HG02885 (cell line): ENCODE measurements around the gene NTNG2.
"Not testable (repeated sequence)": the region's sequence is repeated elsewhere in the genome, so short reads cannot be mapped to it uniquely, and the experiment has no call there.

Experiments used
- ATAC-seq: cut with Tn5 transposase; IDR thresholded peaks from one replicate; pipeline ENCODE4 v1.9.1; 2021; ENCODE audit warnings: mild to moderate bottlenecking; ENCODE audit not compliant: unreplicated experiment, poor library complexity

The NTNG2 gene

DNA sequence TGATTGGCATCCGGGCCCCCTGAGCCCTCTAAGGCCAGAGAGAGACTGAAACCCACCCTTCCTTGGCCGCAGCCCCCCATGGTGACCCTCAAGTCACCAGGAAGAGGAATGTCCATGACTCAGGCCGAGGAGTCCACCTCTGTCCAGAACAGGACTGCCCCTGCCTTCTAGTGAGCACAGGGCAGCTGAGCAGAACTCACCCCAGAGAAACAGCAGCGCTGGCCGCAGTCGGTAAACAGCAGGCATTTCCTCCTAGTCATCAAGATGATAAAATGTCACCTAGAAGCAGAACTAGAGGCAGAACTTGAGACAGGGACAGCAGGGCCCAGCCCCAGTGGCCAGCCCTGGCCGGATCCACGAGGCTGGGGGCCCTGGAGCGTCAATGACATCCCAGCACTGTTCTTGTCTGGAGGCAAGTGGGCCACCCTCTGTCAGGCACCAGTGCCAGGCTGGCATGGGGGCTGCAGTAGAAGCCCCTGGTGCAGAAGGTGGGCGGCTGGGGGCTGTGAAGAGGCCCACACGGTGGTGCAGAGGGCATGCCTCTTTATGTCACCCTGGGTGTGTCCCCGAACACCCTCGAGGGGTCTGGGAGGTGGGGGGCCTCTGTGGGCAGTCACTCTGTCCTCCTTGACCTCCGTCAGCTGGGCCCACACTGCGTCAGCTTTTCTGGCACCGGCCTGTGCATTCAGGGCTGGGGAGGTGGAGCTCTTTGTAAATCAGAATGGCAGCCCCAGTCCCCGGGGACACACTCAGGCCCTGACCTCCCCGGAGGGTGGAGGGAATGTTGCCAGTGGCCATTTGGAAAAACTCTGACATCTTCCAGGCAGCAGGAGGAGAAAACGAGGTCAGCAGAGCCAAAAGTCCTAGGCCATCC, 83.0 kb downstream of the NTNG2 start:
- ATAC-seq = no peak

DNA sequence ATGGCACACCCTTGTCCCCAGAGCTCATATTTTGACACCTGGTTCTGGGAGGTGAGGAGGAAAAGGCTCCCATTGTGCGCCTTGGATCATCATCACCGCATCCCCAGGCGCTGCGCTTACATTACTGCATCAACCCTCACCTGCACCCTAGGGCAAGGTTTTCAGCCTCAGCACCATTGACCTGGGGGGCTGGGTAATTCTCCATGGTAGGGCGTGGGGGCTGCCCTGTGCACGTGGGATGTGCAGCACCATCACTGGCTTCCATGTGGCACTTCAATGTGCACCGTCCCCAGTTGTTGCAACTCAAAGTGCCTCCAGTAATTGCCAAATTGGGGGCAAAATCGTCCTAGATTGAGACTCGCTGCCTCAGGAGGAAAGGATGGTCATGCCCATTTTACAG, 83.6 kb downstream of the NTNG2 start:
- ATAC-seq = no peak

DNA sequence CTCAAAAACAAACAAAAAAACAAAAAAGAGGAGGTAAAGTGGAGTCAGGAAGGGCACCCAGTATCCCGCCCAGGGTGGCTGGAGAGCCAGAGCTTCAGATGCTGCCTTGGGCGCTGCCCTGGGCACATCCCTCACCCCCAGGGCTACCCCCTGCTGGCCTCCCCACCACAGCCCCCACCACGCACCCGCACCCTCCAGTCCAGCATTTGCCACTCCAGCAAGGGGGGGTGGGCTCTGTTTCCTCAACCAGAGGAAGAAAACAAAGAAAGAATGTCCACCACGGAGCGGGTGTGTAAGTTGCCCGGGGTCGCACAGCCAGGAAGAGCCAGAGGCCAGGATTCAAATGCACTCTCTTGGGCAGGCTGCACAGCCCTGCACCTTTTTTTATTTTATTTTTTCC, 86.1 kb downstream of the NTNG2 start:
- ATAC-seq = no peak

DNA sequence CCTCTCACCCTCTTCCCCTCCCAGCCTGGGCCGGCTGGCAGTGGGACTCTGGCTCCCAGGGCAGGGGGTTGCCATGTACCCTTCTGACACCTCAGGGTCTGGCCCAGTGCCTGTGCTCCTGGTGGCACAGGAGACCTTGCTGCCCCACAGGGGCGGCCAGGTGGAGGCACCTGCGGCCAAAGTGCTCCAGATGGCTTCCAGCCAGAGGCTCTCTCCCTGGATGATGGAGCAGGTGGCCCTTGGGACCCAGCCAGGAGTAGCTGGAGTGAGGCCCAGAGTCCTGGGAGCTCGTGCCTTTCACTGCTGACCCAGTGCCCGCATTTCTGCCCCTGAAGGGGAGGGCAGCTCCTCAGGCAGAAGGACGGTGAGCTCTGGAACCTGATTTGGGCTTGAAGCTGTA, 87.3 kb downstream of the NTNG2 start:
- no peak for ATAC-seq

DNA sequence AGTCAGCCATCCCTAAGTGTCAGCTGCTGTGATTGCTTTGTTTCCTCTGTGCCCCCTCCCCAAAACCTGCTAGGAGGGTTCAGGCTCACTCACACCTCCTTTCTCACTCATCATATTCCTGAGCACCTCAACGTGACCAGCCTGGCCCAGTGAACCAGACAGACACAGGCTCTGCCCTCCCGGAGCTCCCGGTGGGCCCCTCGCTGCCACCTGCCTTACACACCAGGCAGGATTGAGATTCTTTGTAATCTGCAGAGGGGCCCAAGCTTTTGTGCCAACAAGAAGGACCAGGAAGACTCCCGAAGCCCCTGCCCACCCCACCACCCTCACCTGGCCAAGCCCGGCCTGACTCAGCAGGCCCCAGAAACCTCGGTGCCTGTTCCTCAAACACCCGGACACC, 87.8 kb downstream of the NTNG2 start:
- no peak for ATAC-seq

DNA sequence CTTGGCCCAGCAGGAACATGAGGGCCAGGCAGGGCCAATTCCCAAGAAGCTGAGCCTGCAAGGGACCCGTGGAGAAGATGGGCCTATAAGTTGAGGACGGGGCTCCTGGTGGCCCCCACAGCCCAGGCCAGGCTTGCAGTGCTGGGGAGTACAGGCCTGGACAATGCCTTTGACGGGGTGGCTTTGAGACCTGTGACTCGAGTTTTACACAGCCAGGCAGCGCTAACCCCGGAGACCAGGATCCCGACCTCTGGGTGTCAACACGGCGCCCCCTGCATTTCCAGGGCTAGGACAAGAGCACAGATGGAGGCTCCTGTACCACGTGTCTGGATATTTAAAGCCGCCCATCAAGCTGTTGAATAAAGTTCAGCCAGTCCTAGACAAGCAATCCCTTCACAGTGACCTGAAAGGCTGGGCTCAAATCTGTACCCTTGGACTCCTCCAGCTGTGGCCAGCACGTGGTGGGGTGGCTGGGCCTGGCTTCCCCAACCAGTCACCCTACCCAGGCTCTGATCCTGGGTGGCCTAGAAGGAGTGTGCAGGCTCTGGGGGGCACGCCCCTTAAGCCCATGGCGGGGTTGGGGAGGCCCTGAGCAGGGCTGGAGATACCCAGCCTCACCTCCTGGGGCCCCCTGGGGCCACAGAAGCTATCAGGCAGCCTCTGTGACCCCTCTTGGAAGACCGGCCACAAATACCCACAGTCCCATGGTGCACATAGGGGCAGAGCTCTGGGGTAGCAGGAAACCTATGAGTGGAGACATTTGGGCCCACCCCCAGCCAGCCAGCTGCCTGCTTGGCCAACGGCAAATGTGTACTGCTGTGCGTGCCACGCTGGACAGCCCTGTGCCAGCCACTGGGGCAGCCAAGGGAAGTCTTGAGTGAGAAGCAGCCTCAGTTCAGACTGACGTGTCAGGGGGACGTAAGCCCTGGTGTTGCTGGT, 88.7 kb downstream of the NTNG2 start:
- no peak for ATAC-seq

DNA sequence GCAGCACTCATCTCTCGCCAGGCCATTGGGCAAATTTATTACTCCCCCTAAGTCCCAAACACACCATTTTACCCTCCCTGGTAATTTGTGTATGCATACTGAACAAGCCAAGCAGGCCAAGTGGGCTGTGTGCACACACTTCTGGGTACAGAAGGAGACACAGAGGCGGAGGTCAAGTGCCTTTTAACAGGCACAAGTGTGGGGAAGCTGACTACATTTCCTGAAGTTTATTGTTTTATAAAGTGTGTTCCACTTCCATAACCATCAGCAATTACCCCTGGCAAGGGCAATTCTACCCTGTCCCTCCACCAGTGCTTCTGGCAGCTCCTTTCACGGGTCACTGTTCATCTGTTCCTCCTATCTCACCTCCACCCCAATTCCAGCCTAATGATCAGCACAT, 99.0 kb downstream of the NTNG2 start:
- no peak for ATAC-seq

DNA sequence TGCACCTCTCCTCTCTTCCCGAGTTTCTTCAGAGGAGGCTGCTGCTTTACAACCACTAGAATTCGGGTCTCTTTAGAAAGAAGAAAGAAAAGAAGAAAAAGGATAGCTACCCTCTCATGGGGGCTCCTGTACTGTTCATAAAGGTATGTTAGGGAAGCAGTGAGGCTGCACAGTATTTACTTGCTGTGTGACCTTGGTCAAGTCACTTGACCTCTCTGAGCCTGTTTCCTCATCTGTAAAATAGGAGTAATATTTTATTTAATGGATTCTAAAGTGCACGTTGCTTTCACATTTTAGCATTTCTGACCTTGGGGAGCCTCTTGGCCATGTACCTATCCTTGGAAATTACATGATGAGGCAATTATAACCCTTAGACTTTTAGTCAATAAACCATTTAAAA, 104.2 kb downstream of the NTNG2 start:
- ATAC-seq = no peak

DNA sequence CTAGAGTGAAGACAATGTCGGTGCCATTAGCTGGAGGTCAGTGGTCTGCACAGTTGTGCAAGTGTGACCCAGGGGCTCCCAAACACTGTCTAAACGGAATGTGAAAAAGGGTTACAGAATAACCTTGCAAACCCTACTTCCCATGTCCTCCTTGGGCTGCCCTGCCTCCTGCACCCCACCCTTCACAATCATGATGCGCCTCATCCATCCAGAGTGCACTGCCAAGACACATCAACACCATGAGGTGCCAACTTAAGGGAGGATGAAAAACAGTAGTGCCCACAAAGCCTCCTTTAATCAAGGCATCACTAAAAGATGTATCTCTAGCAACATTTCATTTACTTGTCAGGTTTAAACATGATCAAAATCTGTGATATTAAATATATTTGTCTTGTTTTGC, 105.8 kb downstream of the NTNG2 start:
- no peak for ATAC-seq

DNA sequence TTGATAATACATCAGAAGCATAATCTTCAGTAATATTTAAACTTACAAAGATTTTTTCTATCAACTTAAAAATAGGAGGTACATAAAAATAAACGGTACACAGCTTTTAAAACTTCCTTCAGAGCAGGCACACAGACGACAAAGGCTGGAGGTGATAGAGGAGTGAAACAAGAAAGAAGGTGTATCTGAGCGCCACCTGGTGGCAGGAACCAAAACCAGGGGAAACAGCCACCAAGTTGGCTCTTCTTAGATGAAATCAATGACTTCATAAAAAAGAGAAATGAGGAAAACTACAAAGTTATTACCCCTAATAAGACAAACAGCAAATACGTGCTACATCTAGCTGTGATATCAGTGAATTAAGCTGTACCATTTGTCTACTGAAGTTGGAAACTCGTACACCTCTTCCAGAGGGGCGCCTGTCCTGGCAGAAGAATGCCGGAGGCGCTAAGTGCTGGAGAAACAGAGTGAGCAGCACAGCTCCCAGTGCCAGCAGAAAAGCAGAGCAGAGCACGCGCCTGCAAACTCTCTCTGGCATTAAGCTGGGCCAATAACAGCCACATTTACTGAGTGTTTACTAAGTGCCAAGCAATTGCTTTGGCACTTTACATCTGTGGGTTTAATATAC, 107.0 kb downstream of the NTNG2 start:
- ATAC-seq = no peak

DNA sequence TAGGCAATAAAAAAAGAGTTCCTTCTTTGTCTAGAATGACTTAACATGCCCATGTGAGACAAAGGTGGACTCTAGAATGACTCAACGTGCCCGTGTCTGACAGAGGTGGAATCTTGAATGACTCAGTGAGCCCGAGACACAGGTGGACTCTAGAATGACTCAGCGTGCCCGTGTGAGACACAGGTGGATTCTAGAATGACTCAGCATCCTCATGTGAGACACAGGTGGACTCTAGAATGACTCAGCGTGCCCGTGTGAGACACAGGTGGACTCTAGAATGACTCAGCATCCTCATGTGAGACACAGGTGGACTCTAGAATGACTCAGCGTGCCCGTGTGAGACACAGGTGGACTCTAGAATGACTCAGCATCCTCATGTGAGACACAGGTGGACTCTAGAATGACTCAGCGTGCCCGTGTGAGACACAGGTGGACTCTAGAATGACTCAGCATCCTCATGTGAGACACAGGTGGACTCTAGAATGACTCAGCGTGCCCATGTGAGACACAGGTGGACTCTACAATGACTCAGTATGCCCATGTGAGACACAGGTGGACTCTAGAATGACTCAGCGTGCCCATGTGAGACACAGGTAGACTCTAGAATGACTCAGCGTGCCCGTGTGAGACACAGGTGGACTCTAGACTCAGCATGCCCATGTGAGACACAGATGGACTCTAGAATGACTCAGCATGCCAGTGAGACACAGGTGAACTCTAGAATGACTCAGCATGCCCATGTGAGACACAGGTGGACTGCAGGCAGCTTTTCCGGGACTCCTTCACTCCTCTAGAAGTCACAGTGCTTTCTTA, 108.1 kb downstream of the NTNG2 start:
- not testable (repeated sequence) for ATAC-seq

DNA sequence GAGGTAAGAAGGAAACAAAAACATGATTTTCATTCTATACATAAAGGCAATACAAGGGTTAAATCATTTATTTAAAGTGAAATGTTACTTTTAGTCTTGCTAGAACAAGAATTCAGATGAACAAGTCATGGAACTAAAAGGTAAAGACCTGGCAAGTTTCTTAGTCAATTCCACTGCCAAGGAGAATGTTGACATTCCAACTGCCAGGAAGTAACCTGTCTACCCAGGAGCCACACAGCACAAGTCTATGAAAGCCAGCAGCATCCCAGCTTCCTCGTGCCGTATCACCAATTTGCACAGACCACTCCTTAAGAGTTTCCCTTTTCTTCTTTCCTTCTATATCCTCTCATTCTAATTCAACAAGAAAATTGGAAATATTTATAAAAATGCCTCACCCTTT, 113.0 kb downstream of the NTNG2 start:
- ATAC-seq = no peak

DNA sequence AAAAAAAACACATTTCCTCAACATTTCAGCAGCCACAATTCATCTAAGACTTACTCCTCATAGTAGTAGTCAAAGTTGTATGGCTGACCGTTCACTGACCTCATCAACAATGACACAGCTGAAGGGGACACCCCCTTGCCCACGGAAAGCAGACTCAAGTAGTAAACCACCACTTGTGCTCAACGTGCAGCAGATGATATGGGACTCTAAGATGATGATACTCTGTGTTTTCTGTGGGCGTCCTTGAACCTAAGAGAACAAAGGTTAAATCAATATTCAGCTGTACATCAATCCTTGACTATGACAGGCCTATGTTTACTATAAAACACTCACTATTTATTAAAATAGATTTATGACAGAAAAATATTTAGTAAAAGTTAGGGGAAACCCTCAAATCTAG, 121.3 kb downstream of the NTNG2 start:
- ATAC-seq = no peak

DNA sequence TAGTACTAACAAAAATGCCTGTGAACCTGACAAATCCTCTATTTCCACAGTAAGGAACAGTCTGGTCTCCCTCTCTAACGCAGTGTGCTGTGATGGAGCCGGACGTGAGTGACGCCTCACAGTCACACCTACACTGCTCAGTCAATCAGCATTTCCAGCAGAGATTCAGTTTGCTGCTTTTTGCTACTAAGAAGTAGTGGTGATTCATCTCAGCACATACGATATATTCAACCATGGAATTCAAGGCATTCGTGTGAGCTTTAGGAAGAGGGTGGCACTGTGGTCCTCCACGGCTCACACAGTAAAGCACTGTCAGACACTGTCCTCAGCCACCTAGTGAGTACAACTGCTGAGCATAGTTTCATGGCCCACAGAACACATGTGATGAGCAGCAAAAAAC, 122.0 kb downstream of the NTNG2 start:
- no peak for ATAC-seq

DNA sequence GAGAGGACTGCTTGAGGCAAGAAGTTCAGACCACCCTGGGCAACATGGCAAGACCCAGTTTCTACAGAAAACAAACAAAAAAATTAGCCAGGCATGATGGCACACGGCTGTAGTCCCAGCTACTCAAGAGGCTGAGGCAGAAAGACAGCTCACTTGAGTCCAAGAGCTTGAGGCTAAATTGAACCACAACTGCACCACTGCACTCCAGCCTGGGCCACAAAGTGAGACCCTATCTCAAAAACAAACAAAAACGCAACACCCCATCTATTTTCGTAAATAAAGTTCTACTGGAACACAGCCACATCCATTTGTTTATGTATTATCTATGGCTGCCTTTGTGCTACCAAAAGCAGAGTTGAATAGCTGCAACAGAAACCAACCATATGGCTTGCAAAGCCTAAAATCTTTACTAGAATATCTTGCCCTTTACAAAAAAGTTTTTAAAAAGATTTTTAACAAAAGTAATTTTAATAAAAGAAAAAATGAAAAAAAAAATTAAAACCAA, 125.5 kb downstream of the NTNG2 start:
- ATAC-seq = no peak

DNA sequence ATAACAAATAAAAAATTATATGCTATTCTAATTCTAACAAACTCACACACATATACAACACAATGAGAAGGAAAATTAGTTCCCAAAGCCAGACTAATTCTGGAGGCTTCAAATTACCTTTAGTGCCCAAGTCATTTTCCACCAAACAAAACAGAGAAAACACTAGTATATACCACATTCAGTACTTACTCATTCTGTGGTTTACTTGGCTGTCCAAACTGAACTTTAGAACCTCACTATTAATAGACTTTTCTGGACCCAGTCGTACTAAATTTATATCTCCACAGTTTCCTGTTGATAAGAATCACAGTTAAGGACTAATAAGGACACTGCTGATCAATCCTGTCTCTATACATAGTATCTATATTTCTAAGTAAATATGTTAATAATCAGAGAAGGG, 126.5 kb downstream of the NTNG2 start:
- ATAC-seq = no peak

DNA sequence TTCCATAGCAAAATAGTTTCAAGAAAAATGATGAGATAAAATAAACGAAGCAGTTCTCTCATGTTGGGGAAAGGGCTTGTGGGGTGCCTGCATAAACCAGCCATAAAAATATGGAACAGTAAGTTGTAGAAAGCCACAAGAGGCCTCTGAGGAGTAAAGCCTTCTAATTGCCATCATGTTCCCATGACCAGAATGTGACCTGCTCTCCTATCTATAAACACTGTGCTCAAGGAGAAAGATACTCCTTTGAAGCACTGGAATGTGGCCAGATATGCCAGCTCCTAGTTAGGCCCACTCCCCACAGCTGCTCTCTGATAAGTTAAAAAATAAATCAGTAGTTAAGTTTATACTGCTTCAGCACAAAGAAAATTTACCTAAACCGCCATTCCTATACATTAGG, 127.1 kb downstream of the NTNG2 start:
- ATAC-seq = no peak

DNA sequence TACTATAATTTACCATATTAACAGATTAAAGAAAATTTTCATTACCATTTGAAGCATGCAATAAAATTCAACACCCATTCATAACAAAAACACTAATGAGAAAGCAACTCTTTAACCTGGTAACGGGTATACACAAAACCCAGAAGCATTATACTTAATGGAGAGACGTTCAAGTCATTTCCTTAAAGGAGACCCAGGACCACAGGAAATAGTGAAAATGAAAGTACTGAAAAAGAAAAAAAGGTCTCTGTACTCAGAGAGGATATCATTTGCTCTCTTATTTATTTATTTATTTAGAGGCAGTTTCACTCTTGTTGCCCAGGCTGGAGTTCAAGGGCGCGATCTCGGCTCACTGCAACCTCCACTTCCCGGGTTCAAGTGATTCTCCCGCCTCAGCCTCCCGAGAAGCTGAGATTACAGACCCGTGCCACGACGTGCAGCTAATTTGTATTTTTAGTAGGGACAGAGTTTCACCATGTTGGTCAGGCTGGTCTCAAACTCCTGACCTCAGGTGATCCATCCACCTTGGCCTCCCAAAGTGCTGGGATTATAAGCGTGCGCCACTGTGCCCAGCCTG, 131.4 kb downstream of the NTNG2 start:
- no peak for ATAC-seq
